ENCODE results near the gene AVPI1.

Gene AVPI1

GRCh38 chr10:97686962-97687784, at the start of gene AVPI1:
AVPI1 (minus strand) TSS chr10:97687241; CDS start chr10:97679905, 7,336 bp downstream.
- FAIRE-seq (peak; percentile 96), DNase-seq (ENCODE audit: insufficient read length, low spot score) (peak; percentile 97)

- no peak for DNase-seq (ENCODE audit: insufficient read length, low spot score)
These were observed 49.4 kb upstream of the AVPI1 start for GRCh38 chr10:97736403-97736901.

GRCh38 chr10:97734021-97734420, 47.0 kb upstream of the AVPI1 start:
- DNase-seq (ENCODE audit: insufficient read length, low spot score) (no peak), FAIRE-seq (no peak)

More at GRCh38 chr10:97736403-97736901, 49.4 kb upstream of the AVPI1 start:
- FAIRE-seq, result no peak

- DNase-seq (ENCODE audit: insufficient read length, low spot score) (no peak), FAIRE-seq (no peak)
These were observed 46.2 kb upstream of the AVPI1 start for GRCh38 chr10:97733256-97733655.

GRCh38 chr10:97732052-97732359, 45.0 kb upstream of the AVPI1 start:
- FAIRE-seq, result no peak
- no peak for DNase-seq (ENCODE audit: insufficient read length, low spot score)

- DNase-seq (ENCODE audit: insufficient read length, low spot score), result peak; percentile 76
These were observed 44.5 kb upstream of the AVPI1 start for GRCh38 chr10:97731346-97732051.

GRCh38 chr10:97729014-97729413, 42.0 kb upstream of the AVPI1 start:
- FAIRE-seq (no peak), DNase-seq (ENCODE audit: insufficient read length, low spot score) (no peak)

More at GRCh38 chr10:97731346-97732051, 44.5 kb upstream of the AVPI1 start:
- no peak for FAIRE-seq

GRCh38 chr10:97726636-97727178, 39.7 kb upstream of the AVPI1 start:
- DNase-seq (ENCODE audit: insufficient read length, low spot score), result no peak
- FAIRE-seq, result peak; percentile 76

GRCh38 chr10:97724341-97724941, 37.4 kb upstream of the AVPI1 start:
- DNase-seq (ENCODE audit: insufficient read length, low spot score), result no peak
- FAIRE-seq, result no peak

GRCh38 chr10:97723001-97723400, 36.0 kb upstream of the AVPI1 start:
- DNase-seq (ENCODE audit: insufficient read length, low spot score) (no peak), FAIRE-seq (no peak)

- DNase-seq (ENCODE audit: insufficient read length, low spot score) (no peak), FAIRE-seq (no peak)
These were observed 35.1 kb upstream of the AVPI1 start for GRCh38 chr10:97721871-97722780.

- DNase-seq (ENCODE audit: insufficient read length, low spot score), result no peak
- FAIRE-seq, result no peak
These were observed 32.6 kb upstream of the AVPI1 start for GRCh38 chr10:97719602-97720001.

- DNase-seq (ENCODE audit: insufficient read length, low spot score) (no peak), FAIRE-seq (peak; percentile 9)
These were observed 31.7 kb upstream of the AVPI1 start for GRCh38 chr10:97718659-97719142.

- DNase-seq (ENCODE audit: insufficient read length, low spot score), result no peak
- no peak for FAIRE-seq
These were observed 31.1 kb upstream of the AVPI1 start for GRCh38 chr10:97718178-97718577.

- DNase-seq (ENCODE audit: insufficient read length, low spot score) (no peak), FAIRE-seq (peak; percentile 51)
These were observed 30.6 kb upstream of the AVPI1 start for GRCh38 chr10:97717627-97718026.

- DNase-seq (ENCODE audit: insufficient read length, low spot score) (no peak), FAIRE-seq (no peak)
These were observed 28.3 kb upstream of the AVPI1 start for GRCh38 chr10:97715259-97715874.

GRCh38 chr10:97714401-97715258, 27.6 kb upstream of the AVPI1 start:
- peak; percentile 13 for FAIRE-seq
- peak; percentile 81 for DNase-seq (ENCODE audit: insufficient read length, low spot score)

GRCh38 chr10:97713826-97714400, 26.9 kb upstream of the AVPI1 start:
- peak; percentile 54 for DNase-seq (ENCODE audit: insufficient read length, low spot score)
- FAIRE-seq, result peak; percentile 79

Data from HTR-8/SVneo (cell line).